Astrocyte of the spinal cord (primary cell): ENCODE results near the gene ARF4.

Source experiments
- DNase-seq: peaks from one replicate; pipeline ENCODE4 v3.0.0; 2011; ENCODE audit warnings: low read depth, low spot score
- H3K4me3 ChIP-seq: 2 replicates; pipeline ENCODE4 v1.5.1; 2011; ENCODE audit warnings: low read depth, mild to moderate bottlenecking, low read length, moderate library complexity
- in situ Hi-C: cut with HindIII; loops from 2 replicates; pipeline ENCODE4 v1.10.0; 2017; ENCODE audit warnings: low sequenced_read_pairs
- TF ChIP-seq, protein P1 (sequence below): IDR thresholded peaks from 2 replicates; pipeline ENCODE4 v1.5.1; 2012; ENCODE audit warnings: low read depth, mild to moderate bottlenecking, low read length, inconsistent platforms

The ARF4 gene

DNA sequence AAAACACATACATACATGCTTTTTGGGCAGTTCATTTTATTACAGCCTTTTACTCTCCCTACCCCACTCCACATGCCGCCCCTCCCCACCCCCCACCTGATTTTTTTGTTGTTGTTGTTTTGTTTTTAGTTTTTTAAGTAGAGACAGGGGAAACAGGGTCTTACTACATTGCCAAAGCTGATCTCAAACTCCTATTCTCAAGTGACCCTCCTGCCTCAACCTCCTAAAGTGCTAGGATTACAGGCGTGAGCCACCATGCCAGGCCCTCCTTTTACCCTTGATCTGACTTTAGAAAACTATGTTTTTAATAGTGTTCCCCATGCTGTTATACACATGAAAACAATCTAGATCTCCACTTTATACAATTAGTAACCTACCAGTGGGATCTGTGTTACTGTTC is 26.3 kb downstream of the ARF4 start:
- TF ChIP-seq, protein P1, sequence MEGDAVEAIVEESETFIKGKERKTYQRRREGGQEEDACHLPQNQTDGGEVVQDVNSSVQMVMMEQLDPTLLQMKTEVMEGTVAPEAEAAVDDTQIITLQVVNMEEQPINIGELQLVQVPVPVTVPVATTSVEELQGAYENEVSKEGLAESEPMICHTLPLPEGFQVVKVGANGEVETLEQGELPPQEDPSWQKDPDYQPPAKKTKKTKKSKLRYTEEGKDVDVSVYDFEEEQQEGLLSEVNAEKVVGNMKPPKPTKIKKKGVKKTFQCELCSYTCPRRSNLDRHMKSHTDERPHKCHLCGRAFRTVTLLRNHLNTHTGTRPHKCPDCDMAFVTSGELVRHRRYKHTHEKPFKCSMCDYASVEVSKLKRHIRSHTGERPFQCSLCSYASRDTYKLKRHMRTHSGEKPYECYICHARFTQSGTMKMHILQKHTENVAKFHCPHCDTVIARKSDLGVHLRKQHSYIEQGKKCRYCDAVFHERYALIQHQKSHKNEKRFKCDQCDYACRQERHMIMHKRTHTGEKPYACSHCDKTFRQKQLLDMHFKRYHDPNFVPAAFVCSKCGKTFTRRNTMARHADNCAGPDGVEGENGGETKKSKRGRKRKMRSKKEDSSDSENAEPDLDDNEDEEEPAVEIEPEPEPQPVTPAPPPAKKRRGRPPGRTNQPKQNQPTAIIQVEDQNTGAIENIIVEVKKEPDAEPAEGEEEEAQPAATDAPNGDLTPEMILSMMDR, result no peak
- no peak overlapping the region for H3K4me3 ChIP-seq
- no peak for DNase-seq
- in situ Hi-C loops, result no loop called here

DNA sequence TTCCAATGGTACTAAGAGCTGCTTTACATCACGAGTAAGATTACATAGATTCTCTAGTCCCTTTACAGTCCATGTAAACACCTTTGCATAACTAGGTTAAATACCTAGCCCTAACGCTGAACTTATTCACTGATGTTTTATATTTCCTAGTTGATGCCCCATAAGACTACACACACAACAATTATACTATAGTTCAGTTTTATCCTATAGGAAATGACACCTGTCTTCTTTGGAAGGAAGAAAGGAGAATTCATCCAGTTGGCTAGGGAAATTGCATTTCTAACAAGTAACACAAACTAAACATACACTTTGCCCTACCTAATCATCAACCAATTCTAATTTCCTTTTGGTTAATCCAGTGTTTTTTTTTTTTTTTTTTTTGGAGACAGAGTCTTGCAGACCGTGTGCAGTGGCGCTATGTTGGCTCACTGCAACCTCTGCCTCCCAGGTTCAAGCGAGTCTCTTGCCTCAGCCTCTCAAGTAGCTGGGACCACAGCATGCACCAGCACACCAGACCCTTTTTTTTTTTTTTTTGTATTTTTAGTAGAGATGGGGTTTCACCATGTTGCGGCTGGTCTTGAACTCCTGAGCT is 27.2 kb downstream of the ARF4 start:
- no peak for DNase-seq
- TF ChIP-seq, protein P1, result no peak
- H3K4me3 ChIP-seq, result no peak overlapping the region
- in situ Hi-C loops, result no loop called here

GRCh38 chr3:57559526-57559925 is 37.6 kb downstream of the ARF4 start:
- DNase-seq, result no peak
- in situ Hi-C loops, result no loop called here
- TF ChIP-seq, protein P1, result no peak
- no peak overlapping the region for H3K4me3 ChIP-seq

DNA sequence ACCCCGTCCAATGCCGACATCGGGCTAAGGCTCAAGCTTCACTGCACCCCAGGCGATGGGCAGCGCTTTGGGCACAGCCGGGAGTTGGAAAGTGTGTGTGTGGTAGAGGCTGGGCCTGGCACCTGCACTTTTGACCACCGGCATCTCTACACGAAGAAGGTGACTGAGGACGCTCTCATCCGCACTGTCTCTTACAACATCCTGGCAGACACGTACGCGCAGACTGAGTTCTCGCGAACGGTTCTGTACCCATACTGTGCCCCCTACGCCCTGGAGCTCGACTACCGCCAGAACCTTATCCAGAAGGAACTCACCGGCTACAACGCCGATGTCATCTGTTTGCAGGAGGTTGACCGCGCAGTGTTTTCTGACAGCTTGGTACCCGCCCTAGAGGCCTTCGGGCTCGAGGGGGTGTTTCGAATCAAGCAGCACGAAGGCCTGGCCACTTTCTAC is 40.0 kb downstream of the ARF4 start:
- TF ChIP-seq, protein P1, result no peak
- in situ Hi-C loops, result no loop called here
- peak overlapping the region; percentile 92 for H3K4me3 ChIP-seq
- DNase-seq, result peak; percentile 41

- in situ Hi-C loops, result no loop called here
- peak overlapping the region; percentile 92 for H3K4me3 ChIP-seq
- no peak for DNase-seq
- TF ChIP-seq, protein P1, result no peak
Observed at GRCh38 chr3:57556459-57557084, 40.6 kb downstream of the ARF4 start.

GRCh38 chr3:57555738-57556458 is 41.2 kb downstream of the ARF4 start, which contains the start of gene PDE12:
PDE12 (plus strand) TSS chr3:57556274; CDS start chr3:57556380, 106 bp downstream.
- in situ Hi-C loops, result no loop called here
- peak within 1 kb of the TSS; percentile 92 for H3K4me3 ChIP-seq
- TF ChIP-seq, protein P1, result no peak
- DNase-seq, result peak; percentile 96
